Natural killer cell treated with Interleukin-12 subunit alpha and Interleukin-12 subunit beta and Interleukin-15 and Interleukin-18, amount 100 ng/mL, for 72 hours (primary cell): ENCODE results near the gene TEX48. TPM values are rescaled to one million over a fixed set of nuclear protein-coding genes. Genes with fewer than 3 reads are reported as not detected.

Source experiments
- ATAC-seq, 2 donors: fragments of 150-1000 bp; cut with Tn5 transposase in 1 of 2; sonication (Bioruptor Pico), chemical (Tn5 transposase) in 1 of 2; 2 replicates each; pipeline ENCODE4 v1.10.0; 2021
- DNase-seq: peaks from one replicate; pipeline ENCODE4 v3.0.0; 2022; ENCODE audit warnings: low spot score
- H3K27ac Mint-ChIP-seq, 2 donors: 1 replicate in 1 of 2; 2 replicates in 1 of 2; pipeline ENCODE4 v1.8.0; 2022; ENCODE audit warnings: mixed read lengths in 2 of 2, mild to moderate bottlenecking in 1 of 2, moderate library complexity in 1 of 2
- H3K27me3 Mint-ChIP-seq, 2 donors: 1 replicate in 1 of 2; 2 replicates in 1 of 2; pipeline ENCODE4 v1.8.0; 2022; ENCODE audit warnings: mixed read lengths in 2 of 2
- H3K36me3 Mint-ChIP-seq: one replicate; pipeline ENCODE4 v1.8.0; 2022; ENCODE audit warnings: mixed read lengths
- H3K4me1 Mint-ChIP-seq, 2 donors: 1 replicate in 1 of 2; 2 replicates in 1 of 2; pipeline ENCODE4 v1.8.0; 2022; ENCODE audit warnings: low read depth in 2 of 2, mixed read lengths in 2 of 2, mild to moderate bottlenecking in 1 of 2
- H3K4me3 Mint-ChIP-seq: one replicate; pipeline ENCODE4 v1.8.0; 2022; ENCODE audit warnings: mixed read lengths
- H3K9me3 Mint-ChIP-seq: 2 replicates; pipeline ENCODE4 v1.8.0; 2022; ENCODE audit warnings: mixed read lengths
- total RNA-seq, 2 donors: library from RNA; stranded (reverse); gene quantifications; one replicate each; pipeline ENCODE4 v1.2.3, GENCODE V29; 2022

The TEX48 gene
- total RNA-seq: not detected

- Mint-ChIP-seq H3K4me1 (peaks cover 13 to 38% of the 10 kb centered on the region in 2 donors), H3K27me3 (peaks cover 11 to 18% of the 10 kb centered on the region in 2 donors), H3K4me3 (peak within 1 kb of the TSS; percentile 55), H3K9me3 (no peaks in the 10 kb centered on the region), H3K36me3 (peaks cover 16% of the 10 kb centered on the region), H3K27ac (peak within 1 kb of the TSS; percentile 72 to 84)
- ATAC-seq: peak; percentile 91 to 92
- peak; percentile 76 for DNase-seq
Observed at GRCh38 chr9:114681594-114682332, at the start of gene TEX48. Gene TEX48, minus strand, starts transcription at chr9:114682192. Its CDS starts 10,469 bp downstream, at chr9:114671723.

GRCh38 chr9:114731701-114732100, 49.7 kb upstream of the TEX48 start:
- ATAC-seq: no peak
- H3K9me3 Mint-ChIP-seq: no peaks in the 10 kb centered on the region
- no peak for DNase-seq
- H3K4me3 Mint-ChIP-seq: no peak overlapping the region
- H3K27ac Mint-ChIP-seq: no peak overlapping the region
- H3K36me3 Mint-ChIP-seq: no peaks in the 10 kb centered on the region
- H3K27me3 Mint-ChIP-seq: no peaks in the 10 kb centered on the region
- peaks cover 8 to 13% of the 10 kb centered on the region in 2 donors for H3K4me1 Mint-ChIP-seq

GRCh38 chr9:114729706-114730105, 47.7 kb upstream of the TEX48 start:
- H3K27ac Mint-ChIP-seq: no peak overlapping the region
- no peak for ATAC-seq

GRCh38 chr9:114725930-114726329, 43.9 kb upstream of the TEX48 start:
- peaks cover 6% of the 10 kb centered on the region for H3K36me3 Mint-ChIP-seq
- H3K4me1 Mint-ChIP-seq: peaks cover 5 to 8% of the 10 kb centered on the region in 2 donors
- peaks cover 8 to 9% of the 10 kb centered on the region in 2 donors for H3K27me3 Mint-ChIP-seq
- ATAC-seq (no peak), DNase-seq (no peak)
- no peaks in the 10 kb centered on the region for H3K9me3 Mint-ChIP-seq
- H3K4me3 Mint-ChIP-seq: no peak overlapping the region
- H3K27ac Mint-ChIP-seq: no peak overlapping the region

More at GRCh38 chr9:114729706-114730105, 47.7 kb upstream of the TEX48 start:
- no peaks in the 10 kb centered on the region for H3K36me3 Mint-ChIP-seq
- no peaks in the 10 kb centered on the region for H3K4me1 Mint-ChIP-seq
- DNase-seq: no peak
- H3K27me3 Mint-ChIP-seq: no peaks in the 10 kb centered on the region
- H3K9me3 Mint-ChIP-seq: no peaks in the 10 kb centered on the region
- H3K4me3 Mint-ChIP-seq: no peak overlapping the region

- H3K27me3 Mint-ChIP-seq: peaks cover 8 to 11% of the 10 kb centered on the region in 2 donors
- peaks cover 6 to 12% of the 10 kb centered on the region in 2 donors for H3K4me1 Mint-ChIP-seq
- H3K27ac Mint-ChIP-seq: peak overlapping the region; percentile 34 to 50
- DNase-seq: no peak
- no peak for ATAC-seq
- no peak overlapping the region for H3K4me3 Mint-ChIP-seq
- H3K9me3 Mint-ChIP-seq: no peaks in the 10 kb centered on the region
- peaks cover 8% of the 10 kb centered on the region for H3K36me3 Mint-ChIP-seq
Observed at GRCh38 chr9:114724744-114725143, 42.8 kb upstream of the TEX48 start.

GRCh38 chr9:114723931-114724330, 41.9 kb upstream of the TEX48 start:
- peaks cover 8 to 15% of the 10 kb centered on the region in 2 donors for H3K27me3 Mint-ChIP-seq
- no peak for ATAC-seq
- DNase-seq: no peak
- H3K27ac Mint-ChIP-seq: no peak overlapping the region
- no peak overlapping the region for H3K4me3 Mint-ChIP-seq
- peaks cover 11 to 20% of the 10 kb centered on the region in 2 donors for H3K4me1 Mint-ChIP-seq
- H3K9me3 Mint-ChIP-seq: no peaks in the 10 kb centered on the region
- peaks cover 13% of the 10 kb centered on the region for H3K36me3 Mint-ChIP-seq

- H3K27ac Mint-ChIP-seq: no peak overlapping the region
- DNase-seq (no peak), ATAC-seq (no peak)
- H3K27me3 Mint-ChIP-seq: peaks cover 8 to 21% of the 10 kb centered on the region in 2 donors
- peaks cover 18 to 28% of the 10 kb centered on the region in 2 donors for H3K4me1 Mint-ChIP-seq
- peaks cover 22% of the 10 kb centered on the region for H3K36me3 Mint-ChIP-seq
- no peaks in the 10 kb centered on the region for H3K9me3 Mint-ChIP-seq
- no peak overlapping the region for H3K4me3 Mint-ChIP-seq
Observed at GRCh38 chr9:114722937-114723620, 41.1 kb upstream of the TEX48 start.

- Mint-ChIP-seq H3K4me1 (peaks cover 23 to 38% of the 10 kb centered on the region in 2 donors), H3K27ac (peak overlapping the region in 1 of 2 donors; percentile 99), H3K36me3 (peaks cover 25% of the 10 kb centered on the region), H3K9me3 (no peaks in the 10 kb centered on the region), H3K4me3 (no peak overlapping the region), H3K27me3 (peaks cover 8 to 25% of the 10 kb centered on the region in 2 donors)
- ATAC-seq: no peak
- DNase-seq: no peak
Observed at GRCh38 chr9:114722081-114722621, 40.2 kb upstream of the TEX48 start.

- Mint-ChIP-seq H3K4me3 (peak overlapping the region; percentile 43), H3K9me3 (no peaks in the 10 kb centered on the region), H3K27me3 (peaks cover 8 to 25% of the 10 kb centered on the region in 2 donors), H3K4me1 (peaks cover 28 to 43% of the 10 kb centered on the region in 2 donors), H3K36me3 (peaks cover 25% of the 10 kb centered on the region), H3K27ac (peak overlapping the region; percentile 9 to 99)
- DNase-seq (no peak), ATAC-seq (no peak)
Observed at GRCh38 chr9:114721491-114722079, 39.6 kb upstream of the TEX48 start.

GRCh38 chr9:114720086-114720676, 38.2 kb upstream of the TEX48 start:
- DNase-seq (no peak), ATAC-seq (no peak)
- H3K4me3 Mint-ChIP-seq: peak overlapping the region; percentile 88
- H3K9me3 Mint-ChIP-seq: no peaks in the 10 kb centered on the region
- peaks cover 28 to 45% of the 10 kb centered on the region in 2 donors for H3K4me1 Mint-ChIP-seq
- peak overlapping the region; percentile 39 to 99 for H3K27ac Mint-ChIP-seq
- peaks cover 25% of the 10 kb centered on the region for H3K36me3 Mint-ChIP-seq
- H3K27me3 Mint-ChIP-seq: peaks cover 8 to 28% of the 10 kb centered on the region in 2 donors

GRCh38 chr9:114719290-114719689, 37.3 kb upstream of the TEX48 start:
- ATAC-seq (peak in 1 of 2 donors; percentile 3), DNase-seq (no peak)
- H3K27ac Mint-ChIP-seq: peak overlapping the region; percentile 39 to 99
- H3K27me3 Mint-ChIP-seq: peaks cover 8 to 28% of the 10 kb centered on the region in 2 donors
- peak overlapping the region; percentile 88 for H3K4me3 Mint-ChIP-seq
- no peaks in the 10 kb centered on the region for H3K9me3 Mint-ChIP-seq
- peaks cover 28 to 45% of the 10 kb centered on the region in 2 donors for H3K4me1 Mint-ChIP-seq
- H3K36me3 Mint-ChIP-seq: peaks cover 25% of the 10 kb centered on the region

- Mint-ChIP-seq H3K27ac (peak overlapping the region; percentile 39 to 99), H3K9me3 (no peaks in the 10 kb centered on the region), H3K4me1 (peaks cover 28 to 45% of the 10 kb centered on the region in 2 donors)
Observed at GRCh38 chr9:114718801-114719221, 36.8 kb upstream of the TEX48 start.

GRCh38 chr9:114717908-114718486, 36.0 kb upstream of the TEX48 start:
- ATAC-seq: no peak
- DNase-seq: no peak
- H3K27ac Mint-ChIP-seq: peak overlapping the region; percentile 39 to 99
- H3K27me3 Mint-ChIP-seq: peaks cover 8 to 26% of the 10 kb centered on the region in 2 donors
- H3K4me1 Mint-ChIP-seq: peaks cover 28 to 45% of the 10 kb centered on the region in 2 donors
- H3K36me3 Mint-ChIP-seq: peaks cover 25% of the 10 kb centered on the region
- H3K9me3 Mint-ChIP-seq: no peaks in the 10 kb centered on the region
- peak overlapping the region; percentile 88 for H3K4me3 Mint-ChIP-seq

More at GRCh38 chr9:114718801-114719221, 36.8 kb upstream of the TEX48 start:
- Mint-ChIP-seq H3K36me3 (peaks cover 25% of the 10 kb centered on the region), H3K27me3 (peaks cover 8 to 28% of the 10 kb centered on the region in 2 donors), H3K4me3 (peak overlapping the region; percentile 88)
- ATAC-seq: peak; percentile 92 to 95
- peak; percentile 85 for DNase-seq
